Progenitor cell of endocrine pancreas (in vitro differentiated cells): Measurements from ENCODE around the gene B9D1. TPM values are rescaled to one million over a fixed set of nuclear protein-coding genes. Genes with fewer than 3 reads are reported as not detected.

Experiments
- DNase-seq: peaks from one replicate; pipeline ENCODE4 v3.0.0; 2021; ENCODE audit warnings: low spot score; ENCODE audit not compliant: unreplicated experiment
- H3K27ac Mint-ChIP-seq: 2 replicates; pipeline ENCODE4 v1.8.0; 2021; ENCODE audit warnings: mild to moderate bottlenecking, moderate library complexity, mixed read lengths
- H3K27me3 Mint-ChIP-seq: 2 replicates; pipeline ENCODE4 v1.8.0; 2021; ENCODE audit warnings: mixed read lengths
- H3K36me3 Mint-ChIP-seq: 2 replicates; pipeline ENCODE4 v1.8.0; 2022; ENCODE audit warnings: mixed read lengths; ENCODE audit not compliant: insufficient read depth
- H3K4me1 Mint-ChIP-seq: 2 replicates; pipeline ENCODE4 v1.8.0; 2021; ENCODE audit warnings: low read depth, mixed read lengths
- H3K4me3 Mint-ChIP-seq: 2 replicates; pipeline ENCODE4 v1.8.0; 2021; ENCODE audit warnings: low read depth, mild to moderate bottlenecking, moderate library complexity, mixed read lengths
- H3K9me3 Mint-ChIP-seq: 2 replicates; pipeline ENCODE4 v1.8.0; 2021; ENCODE audit warnings: low read depth, mixed read lengths
- CTCF ChIP-seq: fragments of 200-600 bp; sonication (generic); IDR thresholded peaks from one replicate; pipeline ENCODE4 v1.5.0; 2021; ENCODE audit warnings: antibody characterized with exemption, mild to moderate bottlenecking; ENCODE audit not compliant: unreplicated experiment
- long read RNA-seq: library from polyadenylated mRNA; unstranded; transcript quantifications from one replicate; pipeline ENCODE4 v2.0.0, GENCODE V29; 2020
- total RNA-seq: library from RNA; stranded (reverse); gene quantifications from 2 replicates; pipeline ENCODE4 v1.2.1, GENCODE V29; 2021

The B9D1 gene
- 27.3 and 29.9 TPM in 2 replicates for total RNA-seq
- long read RNA-seq, partial matches to known transcripts = 0 of 5 reads
- long read RNA-seq, other reads (novel, unspliced or antisense) = 1 of 5 reads

GRCh38 chr17:19362277-19363113 lies at the start of gene B9D1:
Gene B9D1 (minus strand): TSS chr17:19362723. CDS start chr17:19362569, 154 bp downstream.
- Mint-ChIP-seq H3K36me3 (no peaks in the 10 kb centered on the region), H3K4me1 (peaks cover 10% of the 10 kb centered on the region), H3K27ac (peak within 1 kb of the TSS; percentile 95), H3K4me3 (peak within 1 kb of the TSS; percentile 88), H3K27me3 (peaks cover 3% of the 10 kb centered on the region), H3K9me3 (no peaks in the 10 kb centered on the region)
- peak; percentile 99 for TF ChIP-seq CTCF
- peak; percentile 94 for DNase-seq

GRCh38 chr17:19411631-19412030 lies 49.1 kb upstream of the B9D1 start:
- DNase-seq = no peak

GRCh38 chr17:19410875-19411620 lies 48.5 kb upstream of the B9D1 start, which contains the start of gene RNF112:
Gene RNF112 (plus strand): TSS chr17:19411232. CDS start chr17:19411409, 177 bp downstream.
- no peak for TF ChIP-seq CTCF
- DNase-seq = no peak
- no peaks in the 10 kb centered on the region for H3K4me1 Mint-ChIP-seq
- H3K27me3 Mint-ChIP-seq = peaks cover 15% of the 10 kb centered on the region
- no peak within 1 kb of the TSS for H3K4me3 Mint-ChIP-seq
- no peak within 1 kb of the TSS for H3K27ac Mint-ChIP-seq
- H3K36me3 Mint-ChIP-seq = no peaks in the 10 kb centered on the region
- H3K9me3 Mint-ChIP-seq = no peaks in the 10 kb centered on the region

More at GRCh38 chr17:19411631-19412030, 49.1 kb upstream of the B9D1 start:
- no peaks in the 10 kb centered on the region for H3K36me3 Mint-ChIP-seq
- no peak overlapping the region for H3K4me3 Mint-ChIP-seq
- no peak for TF ChIP-seq CTCF
- no peaks in the 10 kb centered on the region for H3K4me1 Mint-ChIP-seq
- peaks cover 15% of the 10 kb centered on the region for H3K27me3 Mint-ChIP-seq
- no peaks in the 10 kb centered on the region for H3K9me3 Mint-ChIP-seq
- H3K27ac Mint-ChIP-seq = no peak overlapping the region

- H3K4me3 Mint-ChIP-seq = no peak overlapping the region
- H3K36me3 Mint-ChIP-seq = no peaks in the 10 kb centered on the region
- H3K9me3 Mint-ChIP-seq = no peaks in the 10 kb centered on the region
- no peak for TF ChIP-seq CTCF
- no peaks in the 10 kb centered on the region for H3K4me1 Mint-ChIP-seq
- H3K27ac Mint-ChIP-seq = no peak overlapping the region
- DNase-seq = no peak
- peaks cover 15% of the 10 kb centered on the region for H3K27me3 Mint-ChIP-seq
Measured at GRCh38 chr17:19410091-19410490, 47.6 kb upstream of the B9D1 start.

GRCh38 chr17:19409509-19409908 lies 47.0 kb upstream of the B9D1 start:
- Mint-ChIP-seq H3K4me3 (no peak overlapping the region), H3K27me3 (peaks cover 15% of the 10 kb centered on the region), H3K36me3 (no peaks in the 10 kb centered on the region), H3K4me1 (no peaks in the 10 kb centered on the region), H3K9me3 (no peaks in the 10 kb centered on the region), H3K27ac (no peak overlapping the region)
- no peak for TF ChIP-seq CTCF
- DNase-seq = no peak
